B cell (primary cell): ENCODE measurements around the gene ULK4. TPM values are rescaled to one million over a fixed set of nuclear protein-coding genes. Genes with fewer than 3 reads are reported as not detected.

ENCODE experiments used
- ATAC-seq: fragments of 200-7000 bp; cut with Tn5 transposase; one replicate; pipeline ENCODE4 v1.10.0; 2021; ENCODE audit warnings: low read depth, mild to moderate bottlenecking, moderate number of reproducible peaks, moderate library complexity
- CTCF ChIA-PET: fragments of 350-600 bp; sonication (Branson Sonifier 250); formaldehyde crosslinking; loops from one replicate; lab custom pipeline; 2021; ENCODE audit warnings: antibody characterized with exemption, inconsistent platforms; lab: Charles Lee
- POLR2A ChIA-PET: fragments of 350-600 bp; sonication (Branson Sonifier 250); formaldehyde crosslinking; loops from one replicate; lab custom pipeline; 2021; ENCODE audit warnings: antibody characterized with exemption; lab: Charles Lee
- DNase-seq: peaks from one replicate; pipeline ENCODE4 v3.0.0; 2013
- H2AFZ ChIP-seq: 2 replicates; pipeline ENCODE4 v1.6.1; 2012; ENCODE audit warnings: mild to moderate bottlenecking, low read depth, low read length; ENCODE audit not compliant: insufficient read depth, poor library complexity, severe bottlenecking
- H3K27ac ChIP-seq, 2 donors: 1 replicate in 1 of 2; 2 replicates in 1 of 2; pipeline ENCODE4 v1.5.1; 2012 to 2013; ENCODE audit warnings: low read length in 2 of 2, mild to moderate bottlenecking in 2 of 2, moderate library complexity in 1 of 2
- H3K27me3 ChIP-seq, 4 experiments: fragments of 200-600 bp in 1 of 4; sonication (generic) in 1 of 4; replicated peaks in 1 of 4; 1 replicate in 2 of 4; 2 replicates in 2 of 4; pipeline versions ENCODE4 v1.6.1 to v1.7.0; 2013 to 2016; ENCODE audit warnings: low read length in 3 of 4, mild to moderate bottlenecking in 2 of 4, mixed read lengths in 1 of 4, moderate library complexity in 1 of 4; ENCODE audit not compliant: insufficient read depth in 4 of 4, control insufficient read depth in 3 of 4; ENCODE audit errors: control extremely low read depth in 1 of 4
- H3K36me3 ChIP-seq, 2 experiments: replicated peaks in 1 of 2; 1 replicate in 1 of 2; 2 replicates in 1 of 2; pipeline versions ENCODE4 v1.6.1 to v1.7.1; 2013; ENCODE audit warnings: low read length in 1 of 2; ENCODE audit not compliant: insufficient read depth in 2 of 2, control insufficient read depth in 1 of 2; ENCODE audit errors: control extremely low read depth in 1 of 2, extremely low read depth in 1 of 2
- H3K4me1 ChIP-seq, 2 donors: fragments of 200-600 bp in 1 of 2; sonication (generic) in 1 of 2; 1 replicate in 1 of 2; 2 replicates in 1 of 2; pipeline versions ENCODE4 v1.5.1 to v1.6.1; 2013 to 2017; ENCODE audit warnings: low read length in 2 of 2; ENCODE audit not compliant: control insufficient read depth in 2 of 2, insufficient read depth in 2 of 2
- H3K4me2 ChIP-seq: replicated peaks from 2 replicates; pipeline ENCODE3; 2012; ENCODE audit warnings: mild to moderate bottlenecking, low read depth, low read length; ENCODE audit not compliant: poor library complexity, severe bottlenecking
- H3K4me3 ChIP-seq, 5 experiments: fragments of 200-600 bp in 1 of 5; sonication (generic) in 1 of 5; 1 replicate in 3 of 5; 2 replicates in 2 of 5; pipeline versions ENCODE4 v1.5.1 to v1.7.0; 2011 to 2016; ENCODE audit warnings: low read length in 4 of 5, mild to moderate bottlenecking in 4 of 5, low read depth in 2 of 5, control low read depth in 1 of 5, moderate library complexity in 1 of 5; ENCODE audit not compliant: insufficient read depth in 1 of 5; ENCODE audit errors: control extremely low read depth in 1 of 5, extremely low read depth in 1 of 5
- H3K79me2 ChIP-seq: fragments of 200-600 bp; sonication (generic); one replicate; pipeline ENCODE4 v1.6.0; 2016; ENCODE audit warnings: low read length; ENCODE audit not compliant: control insufficient read depth, insufficient read depth
- H3K9ac ChIP-seq: fragments of 200-600 bp; sonication (generic); 2 replicates; pipeline ENCODE4 v1.6.1; 2017; ENCODE audit warnings: mild to moderate bottlenecking, low read length, moderate library complexity
- H3K9me3 ChIP-seq, 3 donors: one replicate each; pipeline versions ENCODE4 v1.6.1 to v1.7.1; 2013; ENCODE audit warnings: low read length in 2 of 3; ENCODE audit not compliant: control insufficient read depth in 2 of 3, insufficient read depth in 1 of 3; ENCODE audit errors: control extremely low read depth in 1 of 3
- H4K20me1 ChIP-seq: 2 replicates; pipeline ENCODE4 v1.6.0; 2012; ENCODE audit warnings: mild to moderate bottlenecking, low read length; ENCODE audit not compliant: insufficient read depth, control insufficient read depth, poor library complexity, severe bottlenecking
- H3K27ac Mint-ChIP-seq: one replicate; pipeline ENCODE4 v1.8.0; 2021; ENCODE audit warnings: mixed read lengths
- H3K27me3 Mint-ChIP-seq: one replicate; pipeline ENCODE4 v1.8.0; 2021; ENCODE audit warnings: mixed read lengths
- H3K4me1 Mint-ChIP-seq: one replicate; pipeline ENCODE4 v1.8.0; 2021; ENCODE audit warnings: mixed read lengths
- H3K4me3 Mint-ChIP-seq: one replicate; pipeline ENCODE4 v1.8.0; 2021; ENCODE audit warnings: mixed read lengths
- H3K9me3 Mint-ChIP-seq: one replicate; pipeline ENCODE4 v1.8.0; 2022; ENCODE audit warnings: mixed read lengths; ENCODE audit not compliant: insufficient read depth
- CTCF ChIP-seq: fragments of 200-600 bp; IDR thresholded peaks from one replicate; pipeline ENCODE4 v1.8.0; 2022; ENCODE audit warnings: antibody characterized with exemption, mild to moderate bottlenecking
- EZH2 ChIP-seq: IDR thresholded peaks from 2 replicates; pipeline ENCODE4 v1.6.1; 2012; ENCODE audit warnings: borderline replicate concordance, low read depth, mild to moderate bottlenecking, moderate library complexity, low read length; ENCODE audit not compliant: insufficient read depth, poor library complexity, severe bottlenecking
- WGBS: methylation state at CpG from one replicate; pipeline ENCODE4 v1.1.5; 2013; ENCODE audit warnings: missing lambda C conversion rate; ENCODE audit not compliant: insufficient coverage; 5-methylcytosine and 5-hydroxymethylcytosine counted together
- intact Hi-C: fragments of 100-400 bp; cut with micrococcal nuclease; formaldehyde crosslinking; loops from one replicate; pipeline ENCODE4 v1.10.0; 2022
- polyA plus RNA-seq: library from polyadenylated mRNA; depleted of rRNA; stranded (reverse); fragments of >200 nt; gene quantifications from 2 replicates; pipeline ENCODE4 v1.2.3, GENCODE V29; 2012
- total RNA-seq, 2 donors: library from RNA; stranded (reverse); fragments of 120-200 nt in 1 of 2; gene quantifications; 1 replicate in 1 of 2; 2 replicates in 1 of 2; pipeline versions ENCODE4 v1.2.3 to v1.2.4, GENCODE V29; 2013 to 2022

Gene ULK4
- total and polyA plus RNA-seq, 2 donors (not counting 1 experiment from before 2014, with no cell fraction given) = 5.2 to 33.7 TPM

- POLR2A ChIA-PET = no interaction called here
- Histone ChIP-seq H3K4me1 (peaks cover 2 to 8% of the 10 kb centered on the region in 2 donors), H3K4me2 (no peak overlapping the region), H3K27ac (no peak overlapping the region), H3K9me3 (no peaks in the 10 kb centered on the region), H3K36me3 (no peaks in the 10 kb centered on the region), H3K79me2 (no peaks in the 10 kb centered on the region), H4K20me1 (no peaks in the 10 kb centered on the region), H3K9ac (no peak overlapping the region), H3K27me3 (no peaks in the 10 kb centered on the region), H2AFZ (no peak overlapping the region), H3K4me3 (no peak overlapping the region)
- Mint-ChIP-seq H3K27me3 (no peaks in the 10 kb centered on the region), H3K27ac (no peak overlapping the region), H3K9me3 (no peaks in the 10 kb centered on the region), H3K4me3 (no peak overlapping the region), H3K4me1 (peaks cover 16% of the 10 kb centered on the region)
- DNase-seq (no peak), ATAC-seq (no peak)
- CTCF ChIA-PET = no interaction called here
- intact Hi-C loops = no loop called here
- 98% methylated on average over 5 of the region's 6 CpGs for WGBS
- TF ChIP-seq CTCF (no peak), EZH2 (no peak)
These were observed 436.4 kb downstream of the ULK4 start for GRCh38 chr3:41525303-41526064.

- no peak for ATAC-seq
These were observed 438.0 kb downstream of the ULK4 start for GRCh38 chr3:41523897-41524296.

More at GRCh38 chr3:41523897-41524296, 438.0 kb downstream of the ULK4 start:
- Histone ChIP-seq H3K27me3 (no peaks in the 10 kb centered on the region), H3K36me3 (no peaks in the 10 kb centered on the region), H3K9me3 (no peaks in the 10 kb centered on the region), H3K4me2 (no peak overlapping the region), H3K27ac (no peak overlapping the region), H3K4me1 (peaks cover 2 to 8% of the 10 kb centered on the region in 2 donors), H2AFZ (no peak overlapping the region), H3K9ac (no peak overlapping the region), H4K20me1 (no peaks in the 10 kb centered on the region), H3K4me3 (no peak overlapping the region), H3K79me2 (no peaks in the 10 kb centered on the region)
- no peak overlapping the region for H3K4me3 Mint-ChIP-seq
- intact Hi-C loops = no loop called here
- no peaks in the 10 kb centered on the region for H3K27me3 Mint-ChIP-seq
- no peak overlapping the region for H3K27ac Mint-ChIP-seq
- no peak for DNase-seq
- H3K4me1 Mint-ChIP-seq = peaks cover 16% of the 10 kb centered on the region
- ChIA-PET POLR2A (no interaction called here), CTCF (no interaction called here)
- H3K9me3 Mint-ChIP-seq = no peaks in the 10 kb centered on the region
- no peak for TF ChIP-seq CTCF
- TF ChIP-seq EZH2 = no peak
- WGBS = no CpG with 5 or more reads among the region's 1 CpG
